Thyroid gland (tissue), 4 donors: ENCODE measurements around the gene DRC1. TPM values are rescaled to one million over a fixed set of nuclear protein-coding genes. Genes with fewer than 3 reads are reported as not detected.

ENCODE experiments used
- DNase-seq, 2 donors: peaks; one replicate each; pipeline ENCODE4 v3.0.0-alpha.2; 2019
- H3K27ac ChIP-seq, 3 donors: fragments of 200-600 bp; sonication (generic); 1 replicate in 2 of 3; 2 replicates in 1 of 3; pipeline ENCODE4 v1.5.1; 2016 to 2019; ENCODE audit warnings: mild to moderate bottlenecking in 1 of 3, moderate library complexity in 1 of 3
- H3K27me3 ChIP-seq: fragments of 200-600 bp; sonication (generic); one replicate; pipeline ENCODE4 v1.5.1; 2019
- H3K36me3 ChIP-seq, 2 donors: fragments of 200-600 bp; sonication (generic); one replicate each; pipeline ENCODE4 v1.5.1; 2016 to 2019
- H3K4me1 ChIP-seq, 2 donors: fragments of 200-600 bp; sonication (generic); one replicate each; pipeline ENCODE4 v1.5.1; 2017 to 2019
- H3K4me3 ChIP-seq, 3 donors: fragments of 200-600 bp; sonication (generic); replicated peaks in 1 of 3; 1 replicate in 2 of 3; 2 replicates in 1 of 3; pipeline ENCODE4 v1.5.1; 2016; ENCODE audit warnings: mild to moderate bottlenecking in 1 of 3
- H3K9me3 ChIP-seq: fragments of 200-600 bp; sonication (generic); one replicate; pipeline ENCODE4 v1.5.1; 2017
- CTCF ChIP-seq, 6 experiments: fragments of 200-600 bp in 3 of 6; fragments of 450-650 bp in 3 of 6; sonication (generic) in 3 of 6; IDR thresholded peaks; one replicate each; pipeline ENCODE4 v1.5.1; 2016 to 2019; ENCODE audit warnings: antibody characterized with exemption in 6 of 6, mild to moderate bottlenecking in 2 of 6, inconsistent platforms in 1 of 6, moderate library complexity in 1 of 6
- POLR2A ChIP-seq, 2 donors: fragments of 450-650 bp; IDR thresholded peaks; one replicate each; pipeline ENCODE4 v1.6.1; 2017; ENCODE audit warnings: antibody characterized with exemption in 2 of 2, mild to moderate bottlenecking in 2 of 2, moderate library complexity in 1 of 2
- WGBS, 2 donors: methylation state at CpG; one replicate each; pipeline ENCODE4 v1.1.5; 2017; 5-methylcytosine and 5-hydroxymethylcytosine counted together
- intact Hi-C: fragments of 100-400 bp; cut with DNase I; formaldehyde crosslinking; loops from one replicate; pipeline ENCODE4 v1.15.1; 2023
- total RNA-seq, 4 donors: library from RNA; depleted of rRNA; stranded (reverse); fragments of >200 nt; gene quantifications; one replicate each; pipeline ENCODE4 v1.2.3, GENCODE V29; 2016

DRC1 gene
- total RNA-seq, 4 donors from 2014 or later, result not detected

DNA sequence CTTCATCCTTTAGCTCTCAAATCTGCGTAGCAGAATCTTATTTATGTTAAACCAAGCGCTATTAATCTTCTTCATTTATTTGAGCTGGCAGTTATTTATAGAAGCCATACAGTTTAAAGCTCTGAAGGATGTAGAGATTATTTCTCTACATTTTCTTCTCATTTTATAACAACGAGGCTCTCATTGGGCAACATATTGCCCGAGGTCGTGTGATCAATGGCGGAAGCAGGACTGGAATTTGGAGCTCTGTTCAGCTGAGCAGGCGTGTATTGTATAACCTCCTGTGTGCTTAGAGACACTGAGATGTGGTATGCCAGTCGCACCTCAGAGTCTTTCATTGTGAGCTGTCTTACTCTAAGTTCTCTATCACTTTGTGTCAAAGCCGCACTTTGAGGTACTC lies 17.5 kb upstream of the DRC1 start:
- Histone ChIP-seq H3K4me3 (no peak overlapping the region), H3K9me3 (no peaks in the 10 kb centered on the region), H3K4me1 (peaks cover 0 to 10% of the 10 kb centered on the region in 2 donors), H3K36me3 (no peaks in the 10 kb centered on the region), H3K27ac (no peak overlapping the region), H3K27me3 (no peaks in the 10 kb centered on the region)
- intact Hi-C loops, result no loop called here
- no peak for TF ChIP-seq CTCF (IDR thresholded peaks at IDR 0.05)
- no peak for DNase-seq
- 94 to 95% methylated on average over 9 of the region's 9 CpGs for WGBS, 2 donors

DNA sequence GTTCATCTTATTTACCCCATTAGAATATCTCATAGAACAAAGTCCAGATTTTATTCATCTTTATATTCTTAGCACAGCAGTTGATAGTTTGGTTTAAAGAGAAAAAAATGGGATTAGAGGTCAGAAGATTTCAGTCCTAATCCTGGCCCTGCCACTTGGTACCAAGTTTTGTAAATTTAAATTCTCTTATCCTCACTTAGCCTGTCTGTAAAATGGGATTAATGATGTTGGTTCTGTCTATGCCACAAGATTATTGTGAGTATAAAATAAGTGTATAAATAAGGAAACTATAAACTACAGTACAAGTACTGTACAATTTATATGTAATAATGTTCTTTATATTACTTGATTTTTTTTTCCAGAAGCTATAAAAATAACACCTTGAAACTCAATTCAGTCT lies 17.1 kb upstream of the DRC1 start:
- peaks cover 0 to 10% of the 10 kb centered on the region in 2 donors for H3K4me1 ChIP-seq
- H3K36me3 ChIP-seq, result no peaks in the 10 kb centered on the region
- H3K4me3 ChIP-seq, result no peak overlapping the region
- no peak for DNase-seq
- H3K9me3 ChIP-seq, result no peaks in the 10 kb centered on the region
- H3K27me3 ChIP-seq, result no peaks in the 10 kb centered on the region
- H3K27ac ChIP-seq, result no peak overlapping the region
- TF ChIP-seq CTCF (IDR thresholded peaks at IDR 0.05) (no peak), POLR2A (IDR thresholded peaks at IDR 0.05) (no peak)
- intact Hi-C loops, result no loop called here

- WGBS, 2 donors, result 98 to 99% methylated on average over 4 of the region's 4 CpGs
These were observed 14.5 kb upstream of the DRC1 start for GRCh38 chr2:26387189-26387588.

DNA sequence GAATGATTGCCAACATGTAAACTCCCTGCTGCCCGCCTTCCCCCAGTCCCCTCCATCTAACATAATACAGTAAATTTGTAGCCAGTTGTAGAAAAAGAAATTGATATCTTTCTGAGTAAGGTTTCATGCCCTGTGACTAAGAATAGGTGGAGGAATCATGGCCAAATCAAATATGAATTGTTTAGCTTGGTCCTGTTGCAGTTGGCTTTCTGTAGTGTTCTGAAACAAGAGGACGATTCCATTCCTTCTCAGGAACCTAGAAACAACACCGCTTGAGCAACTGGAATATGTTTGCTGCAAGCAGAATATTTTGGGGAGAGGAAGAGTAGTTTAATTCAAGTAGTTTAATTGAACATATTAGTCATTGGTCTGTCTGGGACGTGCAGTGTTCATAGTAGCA lies 7.0 kb upstream of the DRC1 start:
- 87 to 88% methylated on average over 4 of the region's 4 CpGs for WGBS, 2 donors
- no peak for DNase-seq
- H3K27ac ChIP-seq, result no peak overlapping the region
- H3K9me3 ChIP-seq, result no peaks in the 10 kb centered on the region
- no peaks in the 10 kb centered on the region for H3K27me3 ChIP-seq
- intact Hi-C loops, result no loop called here
- H3K36me3 ChIP-seq, result no peaks in the 10 kb centered on the region
- no peaks in the 10 kb centered on the region for H3K4me1 ChIP-seq
- no peak overlapping the region for H3K4me3 ChIP-seq
- TF ChIP-seq POLR2A (IDR thresholded peaks at IDR 0.05) (no peak), CTCF (IDR thresholded peaks at IDR 0.05) (no peak)

More at GRCh38 chr2:26387189-26387588, 14.5 kb upstream of the DRC1 start:
- intact Hi-C loops, result no loop called here
- Histone ChIP-seq H3K4me1 (peaks cover 0 to 8% of the 10 kb centered on the region in 2 donors), H3K27ac (no peak overlapping the region), H3K9me3 (no peaks in the 10 kb centered on the region), H3K36me3 (no peaks in the 10 kb centered on the region), H3K4me3 (no peak overlapping the region), H3K27me3 (no peaks in the 10 kb centered on the region)
- no peak for DNase-seq
- TF ChIP-seq POLR2A (IDR thresholded peaks at IDR 0.05) (no peak), CTCF (IDR thresholded peaks at IDR 0.05) (no peak)

DNA sequence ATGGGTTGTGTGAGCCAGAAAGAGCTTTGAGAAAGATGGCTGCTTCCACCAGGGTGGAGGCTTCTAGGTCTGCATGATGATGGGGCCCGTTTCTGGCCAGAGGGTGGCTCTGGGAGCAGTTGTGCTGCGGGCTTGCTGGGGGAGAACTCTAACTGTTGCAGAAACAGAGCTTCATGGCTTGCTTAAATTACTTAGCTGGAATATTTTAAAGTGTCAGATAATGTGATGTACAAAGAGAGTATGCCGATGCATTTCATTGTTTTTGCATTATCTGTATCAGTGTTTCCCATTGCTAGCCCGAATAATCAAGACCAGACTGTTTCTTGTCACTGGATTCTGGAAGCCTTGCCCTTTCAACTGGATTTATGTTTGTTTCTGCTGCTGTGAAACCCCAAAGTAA lies 6.3 kb upstream of the DRC1 start:
- Histone ChIP-seq H3K9me3 (no peaks in the 10 kb centered on the region), H3K27ac (no peak overlapping the region), H3K27me3 (no peaks in the 10 kb centered on the region), H3K4me3 (no peak overlapping the region), H3K4me1 (peaks cover 0 to 4% of the 10 kb centered on the region in 2 donors), H3K36me3 (no peaks in the 10 kb centered on the region)
- intact Hi-C loops, result no loop called here
- no peak for DNase-seq
- no peak for TF ChIP-seq CTCF (IDR thresholded peaks at IDR 0.05)
- WGBS, 2 donors, result 59 to 74% methylated on average over 4 of the region's 4 CpGs
